ENCODE data around the gene KATNIP.

The KATNIP gene

GRCh38 chr16:27549746-27550581, at the start of gene KATNIP, which contains the start of gene GTF3C1:
TSS of gene KATNIP (plus strand) at chr16:27550144. CDS start at chr16:27550171, 27 bp downstream.
TSS of gene GTF3C1 (minus strand) at chr16:27549913. CDS start at chr16:27549890, 23 bp downstream.
- DNase-seq: peak; percentile 97

- DNase-seq: no peak
These were observed 49.1 kb upstream of the KATNIP start for GRCh38 chr16:27500801-27501200.

GRCh38 chr16:27503662-27504061, 46.3 kb upstream of the KATNIP start:
- no peak for DNase-seq

- no peak for DNase-seq
These were observed 44.4 kb upstream of the KATNIP start for GRCh38 chr16:27505297-27506236.

GRCh38 chr16:27506771-27507170, 43.2 kb upstream of the KATNIP start:
- no peak for DNase-seq

GRCh38 chr16:27508476-27508875, 41.5 kb upstream of the KATNIP start:
- DNase-seq: no peak

GRCh38 chr16:27511657-27512448, 38.1 kb upstream of the KATNIP start:
- DNase-seq: peak; percentile 27

- DNase-seq: no peak
These were observed 35.1 kb upstream of the KATNIP start for GRCh38 chr16:27514806-27515205.

DNA sequence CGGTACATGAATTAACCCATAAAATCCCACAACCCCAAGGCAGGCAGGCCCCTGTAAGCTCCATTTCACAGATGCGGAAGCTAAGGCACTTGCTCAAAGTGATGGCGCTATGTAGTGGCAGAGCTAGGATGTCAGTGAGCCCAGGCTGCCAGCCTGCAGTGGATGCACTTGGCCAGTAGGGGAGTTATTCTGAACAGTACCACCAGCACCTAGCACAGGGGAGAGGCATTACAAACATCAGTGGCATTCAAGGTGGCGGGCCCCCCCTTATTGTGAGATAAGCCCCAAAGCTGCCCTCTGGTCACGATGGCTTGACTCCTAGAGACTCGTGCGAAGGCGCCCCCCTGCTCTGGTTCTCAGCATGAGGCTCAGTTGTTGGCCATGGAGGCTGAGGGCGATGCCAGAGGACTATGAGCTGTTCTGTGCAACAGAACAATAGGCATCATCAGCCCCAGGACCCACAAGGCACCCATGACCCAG, 34.0 kb upstream of the KATNIP start:
- peak; percentile 31 for DNase-seq

- DNase-seq: no peak
These were observed 33.6 kb upstream of the KATNIP start for GRCh38 chr16:27516365-27516764.

- no peak for DNase-seq
These were observed 32.3 kb upstream of the KATNIP start for GRCh38 chr16:27517664-27518063.

- DNase-seq: no peak
These were observed 31.7 kb upstream of the KATNIP start for GRCh38 chr16:27518226-27518625.

DNA sequence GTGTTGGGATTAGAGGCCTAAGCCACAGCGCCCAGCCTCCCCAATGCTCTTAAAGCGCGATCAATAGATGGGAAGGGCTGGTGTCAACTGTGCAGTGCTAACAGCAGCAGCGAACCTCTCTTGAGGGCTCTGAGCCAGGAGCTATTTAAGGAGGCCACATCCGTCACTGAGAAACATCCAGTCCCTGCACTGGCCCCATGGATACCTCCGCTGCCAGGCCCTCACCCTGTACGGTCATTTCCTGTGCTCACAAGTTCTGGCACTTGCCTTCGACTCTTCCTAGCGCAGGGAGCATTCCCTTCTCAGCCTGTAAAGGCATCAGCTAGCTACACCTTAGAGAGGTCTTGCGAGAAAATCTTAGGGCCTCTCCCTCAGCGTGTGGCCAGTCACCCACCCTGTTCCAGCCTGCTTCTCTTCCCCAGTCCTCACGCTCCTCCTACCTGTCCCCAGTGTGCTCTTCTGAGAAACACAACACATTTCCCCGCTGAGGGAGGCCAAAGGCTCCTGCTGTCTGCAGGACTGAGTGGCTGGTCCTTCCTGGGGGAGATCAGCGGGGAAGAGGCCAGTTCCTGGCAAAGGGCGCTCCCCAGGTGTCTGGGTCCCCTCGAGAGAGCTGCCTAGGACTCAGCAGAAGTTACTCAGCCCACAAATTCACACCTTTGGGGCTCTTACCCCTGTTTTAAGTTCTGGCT, 28.8 kb upstream of the KATNIP start:
- no peak for DNase-seq

DNA sequence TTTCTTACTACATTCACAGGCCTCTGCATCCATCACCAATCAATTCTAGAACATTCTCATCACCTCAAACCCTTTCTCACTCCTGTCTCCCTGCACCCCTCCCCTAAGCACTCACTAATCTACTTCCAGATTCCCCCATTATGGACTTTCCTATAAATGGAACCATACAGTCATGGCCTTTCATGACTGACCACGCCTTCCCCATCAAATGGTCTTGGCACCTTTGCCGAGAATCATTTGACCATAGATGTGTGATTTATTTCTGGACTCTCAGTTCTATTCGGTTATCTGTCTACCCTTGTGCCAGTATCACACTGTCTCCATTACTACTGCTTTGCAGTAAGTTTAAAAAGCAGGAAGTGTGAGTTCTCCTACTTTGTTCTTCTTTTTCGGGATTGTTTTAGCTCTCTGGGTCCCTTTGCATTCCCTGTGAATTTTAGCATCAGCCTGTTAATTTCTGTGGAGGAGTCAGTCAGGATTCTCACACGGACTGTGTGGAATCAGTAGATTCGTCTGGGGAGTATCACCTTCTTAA, 27.7 kb upstream of the KATNIP start:
- DNase-seq: no peak

GRCh38 chr16:27526180-27526579, 23.8 kb upstream of the KATNIP start:
- peak; percentile 28 for DNase-seq

- DNase-seq: no peak
These were observed 21.6 kb upstream of the KATNIP start for GRCh38 chr16:27528294-27528693.

- DNase-seq: no peak
These were observed 20.0 kb upstream of the KATNIP start for GRCh38 chr16:27529962-27530361.

- DNase-seq: no peak
These were observed 18.8 kb upstream of the KATNIP start for GRCh38 chr16:27531186-27531585.

- no peak for DNase-seq
These were observed 17.8 kb upstream of the KATNIP start for GRCh38 chr16:27531826-27532800.

DNA sequence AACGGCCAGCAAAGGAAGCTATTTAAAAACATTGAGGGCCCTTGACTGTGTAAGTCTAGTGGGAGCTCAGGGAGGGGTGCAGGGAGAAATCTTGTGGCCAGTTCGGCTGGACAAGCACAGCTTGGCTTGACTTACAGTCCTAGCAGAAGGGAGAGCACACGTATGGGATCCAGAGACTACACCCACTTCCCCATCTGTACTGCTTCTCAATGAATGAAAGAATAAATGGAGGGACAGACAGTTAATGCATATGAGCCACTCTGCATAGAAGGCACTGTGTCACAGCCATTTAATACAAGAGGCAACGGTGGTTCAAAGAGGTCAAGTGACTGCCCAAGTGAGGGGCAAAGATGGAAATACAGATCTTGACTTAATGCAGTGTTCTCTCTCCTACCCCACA, 15.7 kb upstream of the KATNIP start:
- no peak for DNase-seq

All from DMS53 (cell line).